NCI-H2196 (cell line): Measurements from ENCODE around the gene FGD4.

ENCODE experiments used
- DNase-seq: peaks from one replicate; lab custom pipeline; 2025; ENCODE audit not compliant: unreplicated experiment; lab: John Stamatoyannopoulos, UW

Gene FGD4

DNA sequence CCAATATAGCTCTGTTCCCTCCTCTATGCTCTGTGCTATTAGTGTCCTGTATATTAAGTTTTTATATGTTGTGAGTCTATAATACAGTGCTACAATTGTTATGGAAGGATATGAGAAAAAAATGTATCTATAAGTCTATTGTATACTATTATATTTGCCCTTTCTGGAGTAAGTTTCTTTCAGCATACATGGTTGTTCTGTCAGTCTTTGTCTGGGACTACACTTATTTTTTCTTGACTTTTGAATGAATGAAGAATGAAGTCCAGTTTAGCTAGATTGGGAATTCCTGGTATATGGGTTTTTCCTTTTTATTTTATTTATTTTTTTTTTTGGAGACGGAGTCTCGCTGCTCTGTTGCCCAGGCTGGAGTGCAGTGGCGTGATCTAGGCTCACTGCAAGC lies 203.7 kb downstream of the FGD4 start:
- DNase-seq: no peak

DNA sequence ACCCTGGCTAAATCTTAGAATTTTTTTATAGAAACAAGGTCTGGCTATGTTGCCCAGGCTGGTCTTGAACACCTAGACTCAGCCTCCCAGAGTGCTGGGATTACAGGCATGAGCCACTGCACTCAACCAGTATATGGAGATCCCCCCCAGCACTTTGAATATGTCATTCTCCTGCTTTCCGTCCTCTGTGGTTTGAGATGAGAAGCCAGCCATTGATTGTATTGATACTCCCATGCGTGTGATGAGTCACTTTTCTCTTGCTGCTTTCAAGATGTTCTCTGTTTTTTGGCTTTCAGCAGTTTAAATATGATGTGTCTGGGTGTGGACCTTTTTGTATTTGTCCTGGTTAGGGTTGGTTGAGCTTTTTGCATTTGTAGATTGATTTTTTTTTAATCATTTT lies 204.5 kb downstream of the FGD4 start:
- DNase-seq: no peak

GRCh38 chr12:32604565-32604964 lies 205.2 kb downstream of the FGD4 start:
- DNase-seq: no peak

- DNase-seq: no peak
Measured at GRCh38 chr12:32605326-32606095, 206.2 kb downstream of the FGD4 start.

DNA sequence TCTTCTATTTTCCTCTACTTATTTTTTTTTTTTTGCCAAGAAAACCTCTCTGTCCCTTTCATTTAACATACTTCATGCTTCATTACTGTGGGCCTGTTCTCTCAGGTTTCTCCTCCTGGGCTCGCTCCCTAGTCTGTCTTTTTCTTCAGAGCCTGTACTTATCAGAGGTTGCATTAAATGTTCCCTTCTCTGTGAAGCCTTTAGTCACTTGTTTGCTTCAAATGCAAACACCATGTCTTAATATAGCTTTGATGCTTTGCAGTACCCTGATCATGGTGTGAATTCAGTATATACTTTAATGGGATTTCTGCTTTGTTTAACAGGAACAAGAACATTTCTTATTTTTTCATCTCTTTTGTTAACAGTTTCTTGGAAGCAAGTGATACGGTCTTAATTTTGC lies 207.1 kb downstream of the FGD4 start:
- DNase-seq: no peak

DNA sequence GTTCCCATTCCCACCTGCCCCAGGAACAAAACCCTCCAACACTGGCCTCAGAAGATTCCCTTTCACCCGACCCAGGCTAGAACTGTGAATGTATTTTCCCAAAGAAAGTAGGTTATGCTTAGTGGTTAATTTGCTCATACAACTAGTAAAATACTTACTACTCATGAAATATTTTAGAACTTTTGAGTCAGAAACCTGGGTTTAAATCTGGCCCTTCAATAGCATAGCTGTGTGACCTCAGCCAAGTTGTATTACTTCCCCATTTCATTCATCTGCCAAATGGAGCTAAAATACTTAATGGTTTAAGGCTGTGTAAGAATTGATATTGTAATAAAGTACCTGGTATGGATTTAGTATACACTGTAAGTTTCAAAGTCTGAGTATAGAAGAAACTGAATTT lies 210.6 kb downstream of the FGD4 start:
- DNase-seq: no peak

GRCh38 chr12:32611986-32612385 lies 212.6 kb downstream of the FGD4 start:
- DNase-seq: no peak

DNA sequence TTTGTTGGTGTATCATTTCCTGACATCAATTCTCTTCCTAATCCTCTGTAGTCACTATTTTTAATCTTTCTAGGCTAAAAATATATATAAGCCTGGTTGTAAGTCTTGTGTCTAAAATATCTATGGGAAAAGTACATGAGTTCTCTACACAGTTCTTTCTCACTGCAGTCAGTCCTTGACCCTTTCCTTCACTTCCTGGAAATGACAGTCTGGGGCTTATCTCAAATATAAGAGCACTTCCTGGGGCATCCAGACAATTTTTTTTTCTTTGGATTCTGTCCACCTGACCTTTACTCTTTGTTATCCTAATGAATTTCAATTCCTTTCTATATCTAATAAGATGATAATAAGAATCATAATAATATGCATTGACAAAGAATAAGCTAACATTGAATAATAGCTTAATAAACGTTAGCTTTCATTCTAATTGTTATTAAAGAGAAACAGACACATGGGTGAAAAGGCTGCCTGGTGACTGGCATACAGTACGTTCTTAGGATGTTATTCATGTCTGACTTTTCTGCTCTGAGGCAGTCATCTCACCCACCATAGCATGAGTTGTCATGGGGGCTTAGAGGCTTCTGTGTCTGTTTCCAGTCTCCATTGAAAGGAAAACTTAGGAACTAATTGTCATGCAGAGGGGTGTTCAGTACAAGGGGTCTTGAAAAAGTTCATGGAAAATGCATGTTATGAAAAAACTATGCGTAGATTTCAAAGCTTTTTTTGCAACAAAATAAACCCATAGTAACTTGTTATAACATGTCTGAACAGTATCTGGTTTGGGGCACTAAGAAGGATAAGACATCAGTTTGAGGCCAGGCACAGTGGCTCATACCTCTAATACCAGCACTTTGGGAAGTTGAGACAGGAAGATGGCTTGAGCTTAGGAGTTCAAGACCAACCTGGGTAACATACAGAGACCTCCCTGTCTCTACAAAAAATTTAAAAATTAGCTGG lies 213.6 kb downstream of the FGD4 start:
- no peak for DNase-seq

DNA sequence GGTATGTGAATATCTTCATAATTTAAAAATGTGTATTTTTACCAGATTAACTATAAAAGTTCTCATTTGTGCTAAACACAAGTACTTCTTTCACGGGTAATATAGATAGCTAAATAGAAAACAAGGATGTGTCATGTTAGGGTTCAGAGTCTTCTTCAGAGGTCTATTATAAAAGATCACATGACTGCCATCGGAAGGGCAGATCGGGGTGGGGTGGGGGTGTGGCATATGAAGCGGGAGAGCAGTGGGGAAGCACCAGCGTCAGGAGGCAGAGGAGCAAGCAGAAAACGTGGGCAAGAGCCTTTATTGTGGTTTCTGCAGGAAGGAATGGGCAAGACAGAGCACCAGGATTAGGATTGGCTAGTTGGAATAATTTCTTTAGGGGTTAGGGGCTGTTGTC lies 216.1 kb downstream of the FGD4 start:
- no peak for DNase-seq

DNA sequence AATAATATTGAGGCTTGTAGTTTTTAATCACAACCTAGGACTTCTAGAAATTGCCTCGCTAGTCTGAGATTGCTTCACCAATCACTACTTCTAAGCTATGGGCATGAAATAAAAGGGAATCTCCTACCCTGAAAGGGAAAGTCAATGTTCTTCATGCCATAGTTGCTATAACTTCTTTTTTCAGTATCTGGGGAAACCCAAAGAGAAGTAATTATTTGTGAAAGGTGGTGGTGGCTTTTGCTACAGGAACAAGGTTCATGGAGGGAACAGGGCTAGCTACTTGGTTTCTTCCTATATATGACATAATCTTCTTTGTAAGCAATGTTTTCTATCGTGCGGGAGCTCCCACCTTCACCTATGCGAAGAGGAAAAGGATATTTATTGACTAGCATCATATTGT lies 218.2 kb downstream of the FGD4 start:
- no peak for DNase-seq

- DNase-seq: no peak
Measured at GRCh38 chr12:32618115-32618514, 218.8 kb downstream of the FGD4 start.

DNA sequence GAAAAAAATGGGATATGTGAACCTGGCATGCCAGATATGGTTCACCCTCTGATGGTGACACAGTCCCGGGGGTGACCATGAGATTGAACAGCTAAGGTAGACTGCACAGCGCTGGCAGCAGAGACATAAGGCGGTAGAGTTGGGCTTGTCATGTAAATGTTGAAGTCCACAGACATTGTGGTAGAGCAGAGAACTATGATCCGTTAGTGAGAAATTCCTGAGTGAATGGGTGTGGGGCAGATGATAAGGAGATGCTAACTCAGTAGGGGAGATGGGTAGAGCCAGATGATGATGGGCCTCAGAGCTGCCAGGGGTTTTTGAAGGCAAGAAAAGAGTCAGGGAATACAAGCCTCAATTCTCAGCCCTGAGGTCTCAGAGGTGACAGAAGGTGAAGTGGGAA lies 228.6 kb downstream of the FGD4 start:
- no peak for DNase-seq

GRCh38 chr12:32641287-32641901 lies 242.0 kb downstream of the FGD4 start:
- no peak for DNase-seq

GRCh38 chr12:32644431-32644830 lies 245.1 kb downstream of the FGD4 start:
- no peak for DNase-seq

DNA sequence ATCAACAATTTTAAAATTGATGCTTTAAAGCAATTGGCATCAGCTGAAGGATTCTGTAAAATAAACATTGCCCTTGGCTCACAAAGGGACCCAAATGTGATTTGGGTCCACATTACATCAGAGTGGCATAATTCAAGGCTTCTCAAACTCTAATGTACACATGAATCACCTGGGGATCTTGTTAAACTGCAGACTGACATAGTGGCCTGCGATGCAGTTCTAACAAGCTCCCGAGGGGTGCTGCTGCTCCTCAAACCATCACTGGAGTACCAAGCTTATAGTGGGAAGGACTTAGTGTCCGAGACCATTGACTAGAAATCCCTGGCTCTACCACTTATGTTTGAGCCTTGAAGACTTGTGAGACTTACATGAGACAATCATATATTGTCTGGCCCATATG lies 247.9 kb downstream of the FGD4 start:
- no peak for DNase-seq

GRCh38 chr12:32650508-32650907 lies 251.2 kb downstream of the FGD4 start:
- no peak for DNase-seq

- no peak for DNase-seq
Measured at GRCh38 chr12:32651151-32651955, 252.0 kb downstream of the FGD4 start.

DNA sequence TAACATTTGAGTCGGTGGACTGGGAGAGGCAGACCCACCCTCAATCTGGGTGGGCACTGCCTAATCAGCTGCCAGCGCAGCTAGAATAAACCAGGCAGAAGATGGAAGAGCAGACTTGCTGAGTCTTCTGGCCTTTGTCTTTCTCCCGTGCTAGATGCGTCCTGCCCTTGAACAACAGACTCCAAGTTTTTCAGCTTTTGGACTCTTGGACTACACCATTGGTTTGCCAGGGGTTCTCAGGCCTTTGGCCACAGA lies 252.5 kb downstream of the FGD4 start:
- DNase-seq: no peak

- DNase-seq: no peak
Measured at GRCh38 chr12:32659908-32660440, 260.6 kb downstream of the FGD4 start.

DNA sequence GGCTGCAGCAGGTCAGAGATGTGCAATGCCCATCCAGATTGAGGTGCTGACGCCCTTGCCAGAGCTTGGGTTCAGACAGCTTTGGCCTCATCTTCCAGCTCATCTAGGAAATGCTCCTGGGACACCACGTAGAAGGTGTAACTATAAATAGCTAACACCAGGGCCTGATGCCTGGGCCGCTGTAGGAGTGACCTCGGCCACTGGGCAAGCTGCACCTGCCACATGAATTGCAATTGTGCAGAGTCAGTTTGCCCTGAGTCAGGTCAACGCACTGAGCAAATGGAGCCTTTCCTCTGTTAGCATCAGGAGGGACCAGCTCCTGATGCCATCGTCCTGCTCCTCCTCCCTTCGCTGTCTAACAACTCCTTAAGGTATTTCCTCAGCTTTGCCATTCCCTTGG lies 262.3 kb downstream of the FGD4 start:
- no peak for DNase-seq

DNA sequence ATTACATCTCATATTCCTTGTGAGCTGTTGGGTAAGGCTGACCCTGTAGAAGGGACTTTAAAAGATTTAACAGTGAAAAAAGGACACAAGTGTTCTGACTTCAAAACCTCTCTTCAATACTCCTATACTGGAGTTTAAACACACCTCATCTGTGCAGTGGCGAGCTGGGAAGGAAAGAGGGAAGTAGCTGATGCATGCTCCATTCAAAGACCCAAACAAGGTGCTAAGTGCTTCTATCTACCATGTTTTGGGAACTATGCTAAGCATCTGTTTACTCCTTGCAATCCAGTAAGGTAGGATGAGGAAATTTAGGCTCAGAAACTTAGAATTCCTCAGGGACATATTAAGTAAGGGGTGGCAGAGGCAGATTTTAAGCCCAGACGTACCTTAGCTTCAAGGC lies 263.3 kb downstream of the FGD4 start:
- DNase-seq: no peak
